GM13977 (cell line): ENCODE measurements around the gene GPR152.
A peak's percentile ranks its signal among the peaks of the same experiment; 100 is the strongest.

ENCODE experiments used
- DNase-seq: peaks from one replicate; pipeline ENCODE4 v3.0.0; 2012; ENCODE audit warnings: low spot score
- in situ Hi-C: fragments of 300-500 bp; cut with MboI; formaldehyde crosslinking; loops from one replicate; pipeline ENCODE4 v1.12.0; 2022; ENCODE audit warnings: low sequenced_read_pairs, low pct_unique_long_range_greater_than_20kb, mixed read lengths, inconsistent platforms; ENCODE audit not compliant: unreplicated experiment
- TF ChIP-seq, protein P1 (sequence below): IDR thresholded peaks from 2 replicates; pipeline ENCODE4 v1.5.1; 2012; ENCODE audit warnings: mild to moderate bottlenecking, control low read depth; ENCODE audit not compliant: insufficient read depth; ENCODE audit errors: extremely low read depth, missing control alignments

Gene GPR152

GRCh38 chr11:67439321-67440228 lies 13.0 kb downstream of the GPR152 start:
- TF ChIP-seq, protein P1, sequence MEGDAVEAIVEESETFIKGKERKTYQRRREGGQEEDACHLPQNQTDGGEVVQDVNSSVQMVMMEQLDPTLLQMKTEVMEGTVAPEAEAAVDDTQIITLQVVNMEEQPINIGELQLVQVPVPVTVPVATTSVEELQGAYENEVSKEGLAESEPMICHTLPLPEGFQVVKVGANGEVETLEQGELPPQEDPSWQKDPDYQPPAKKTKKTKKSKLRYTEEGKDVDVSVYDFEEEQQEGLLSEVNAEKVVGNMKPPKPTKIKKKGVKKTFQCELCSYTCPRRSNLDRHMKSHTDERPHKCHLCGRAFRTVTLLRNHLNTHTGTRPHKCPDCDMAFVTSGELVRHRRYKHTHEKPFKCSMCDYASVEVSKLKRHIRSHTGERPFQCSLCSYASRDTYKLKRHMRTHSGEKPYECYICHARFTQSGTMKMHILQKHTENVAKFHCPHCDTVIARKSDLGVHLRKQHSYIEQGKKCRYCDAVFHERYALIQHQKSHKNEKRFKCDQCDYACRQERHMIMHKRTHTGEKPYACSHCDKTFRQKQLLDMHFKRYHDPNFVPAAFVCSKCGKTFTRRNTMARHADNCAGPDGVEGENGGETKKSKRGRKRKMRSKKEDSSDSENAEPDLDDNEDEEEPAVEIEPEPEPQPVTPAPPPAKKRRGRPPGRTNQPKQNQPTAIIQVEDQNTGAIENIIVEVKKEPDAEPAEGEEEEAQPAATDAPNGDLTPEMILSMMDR: peak; percentile 49
- in situ Hi-C loops: no loop called here
- DNase-seq: no peak

DNA sequence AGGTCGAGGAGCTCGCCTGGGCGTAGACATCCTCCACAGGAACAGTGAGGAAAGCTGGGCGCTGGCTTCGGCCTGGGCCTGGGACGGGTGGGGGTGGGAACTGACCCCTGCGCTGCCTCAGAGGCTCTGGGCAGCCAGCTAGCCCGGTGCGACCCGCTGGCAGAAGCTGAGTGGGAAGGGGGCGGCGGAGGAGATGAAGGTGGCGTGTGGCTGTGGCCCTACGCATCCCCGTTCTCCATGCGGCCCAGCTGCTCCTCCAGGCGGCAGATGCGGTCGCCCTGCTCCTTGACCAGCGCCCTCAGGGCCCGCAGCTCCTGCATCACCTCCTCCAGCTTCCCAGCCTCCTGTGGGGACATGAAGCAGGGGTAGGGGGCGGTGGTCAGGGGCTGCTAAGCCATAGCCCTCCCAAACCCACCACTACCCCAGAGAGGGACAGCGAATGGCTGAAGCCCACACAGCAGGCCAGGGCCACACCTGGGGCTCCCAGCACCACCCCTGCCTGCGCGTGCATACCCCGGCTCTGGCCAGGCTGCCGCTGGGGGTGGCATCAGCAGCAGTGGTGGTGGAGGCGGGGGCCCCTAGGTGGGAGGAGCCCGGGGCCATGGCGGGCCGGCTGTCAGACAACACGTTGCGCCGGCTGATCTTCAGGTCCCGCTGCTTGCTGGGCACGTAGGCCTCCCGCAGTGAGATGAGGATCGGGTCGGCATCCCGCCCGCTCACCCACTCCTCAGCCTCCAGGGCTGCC lies 14.2 kb downstream of the GPR152 start:
- no peak for DNase-seq
- TF ChIP-seq, protein P1: no peak
- in situ Hi-C loops: no loop called here

GRCh38 chr11:67437809-67438157 lies 14.7 kb downstream of the GPR152 start:
- TF ChIP-seq, protein P1: no peak
- in situ Hi-C loops: no loop called here
- DNase-seq: no peak

- peak; percentile 85 for DNase-seq
- TF ChIP-seq, protein P1: no peak
- in situ Hi-C loops: no loop called here
Observed at GRCh38 chr11:67437082-67437808, 15.3 kb downstream of the GPR152 start, which contains the start of gene PTPRCAP. TSS of gene PTPRCAP (minus strand) at chr11:67437682. CDS start at chr11:67437619, 63 bp downstream.

DNA sequence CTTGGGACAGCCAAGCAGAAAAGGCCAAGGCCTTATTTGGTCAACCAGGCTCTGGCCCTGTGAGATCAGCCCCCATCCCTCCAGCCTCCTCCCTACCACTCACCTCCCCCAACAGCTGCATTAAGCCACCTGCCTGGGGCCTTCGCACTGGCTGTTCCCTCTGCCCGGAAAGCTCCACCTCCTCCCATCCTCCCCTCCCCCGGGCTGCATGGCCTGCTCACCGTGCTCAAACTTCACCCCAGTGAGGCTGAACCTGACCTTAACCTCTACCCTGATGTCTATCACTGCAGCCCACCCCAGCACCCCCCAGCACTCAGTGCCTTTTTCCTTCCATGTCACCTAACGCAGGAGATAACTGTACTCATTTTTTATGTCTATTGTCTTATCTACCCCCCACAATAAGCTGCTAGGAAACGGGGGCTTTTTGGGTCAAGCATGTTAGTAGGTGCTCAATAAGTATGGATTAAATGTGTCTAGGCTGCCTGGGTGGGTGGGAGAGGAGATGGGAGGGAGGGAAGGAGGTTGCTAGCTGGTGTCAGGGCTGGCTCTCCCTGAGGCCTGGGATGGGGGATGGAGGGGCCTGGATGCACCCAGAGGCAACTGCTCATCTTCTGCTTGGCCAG lies 16.0 kb downstream of the GPR152 start:
- in situ Hi-C loops: no loop called here
- peak; percentile 93 for DNase-seq
- TF ChIP-seq, protein P1: no peak
